Measurements from ENCODE around the gene GATAD2B.
"Not testable (repeated sequence)": the region's sequence is repeated elsewhere in the genome, so short reads cannot be mapped to it uniquely, and the experiment has no call there.

GATAD2B gene

GRCh38 chr1:153779781-153780541, 142.8 kb downstream of the GATAD2B start:
- in situ Hi-C loops (cut with MboI; ENCODE audit: low sequenced_read_pairs) = no loop called here

- in situ Hi-C loops (cut with MboI; ENCODE audit: low sequenced_read_pairs) = no loop called here
Observed at GRCh38 chr1:153778824-153779519, 143.8 kb downstream of the GATAD2B start.

- in situ Hi-C loops (cut with MboI; ENCODE audit: low sequenced_read_pairs) = no loop called here
Observed at GRCh38 chr1:153778051-153778823, 144.5 kb downstream of the GATAD2B start.

GRCh38 chr1:153777648-153778047, 145.1 kb downstream of the GATAD2B start:
- in situ Hi-C loops (cut with MboI; ENCODE audit: low sequenced_read_pairs) = no loop called here

GRCh38 chr1:153776845-153777370, 145.9 kb downstream of the GATAD2B start:
- in situ Hi-C loops (cut with MboI; ENCODE audit: low sequenced_read_pairs) = no loop called here

- in situ Hi-C loops (cut with MboI; ENCODE audit: low sequenced_read_pairs) = no loop called here
Observed at GRCh38 chr1:153776352-153776751, 146.4 kb downstream of the GATAD2B start.

- in situ Hi-C loops (cut with MboI; ENCODE audit: low sequenced_read_pairs) = no loop called here
Observed at GRCh38 chr1:153775458-153776327, 147.1 kb downstream of the GATAD2B start.

GRCh38 chr1:153774780-153775457, 147.9 kb downstream of the GATAD2B start, which contains the start of gene SLC27A3:
Gene SLC27A3, plus strand, starts transcription at chr1:153775407. Its CDS starts 91 bp downstream, at chr1:153775498.
- in situ Hi-C loops (cut with MboI; ENCODE audit: low sequenced_read_pairs) = no loop called here

GRCh38 chr1:153774026-153774595, 148.7 kb downstream of the GATAD2B start:
- in situ Hi-C loops (cut with MboI; ENCODE audit: low sequenced_read_pairs) = no loop called here

GRCh38 chr1:153773096-153773921, 149.5 kb downstream of the GATAD2B start:
- in situ Hi-C loops (cut with MboI; ENCODE audit: low sequenced_read_pairs) = no loop called here

- in situ Hi-C loops (cut with MboI; ENCODE audit: low sequenced_read_pairs) = no loop called here
Observed at GRCh38 chr1:153771841-153772593, 150.8 kb downstream of the GATAD2B start.

- in situ Hi-C loops (cut with MboI; ENCODE audit: low sequenced_read_pairs) = no loop called here
Observed at GRCh38 chr1:153771261-153771660, 151.5 kb downstream of the GATAD2B start.

- in situ Hi-C loops (cut with MboI; ENCODE audit: low sequenced_read_pairs) = no loop called here
Observed at GRCh38 chr1:153770797-153771196, 152.0 kb downstream of the GATAD2B start.

GRCh38 chr1:153769221-153769620, 153.6 kb downstream of the GATAD2B start:
- in situ Hi-C loops (cut with MboI; ENCODE audit: low sequenced_read_pairs) = no loop called here

- in situ Hi-C loops (cut with MboI; ENCODE audit: low sequenced_read_pairs) = no loop called here
Observed at GRCh38 chr1:153768316-153769181, 154.2 kb downstream of the GATAD2B start.

- in situ Hi-C loops (cut with MboI; ENCODE audit: low sequenced_read_pairs) = no loop called here
Observed at GRCh38 chr1:153767519-153767918, 155.3 kb downstream of the GATAD2B start.

- in situ Hi-C loops (cut with MboI; ENCODE audit: low sequenced_read_pairs) = not testable (repeated sequence)
Observed at GRCh38 chr1:153766663-153767062, 156.1 kb downstream of the GATAD2B start.
